NCI-H2227 treated with DMSO at 0.1 percent for 48 hours (cell line): Measurements from ENCODE around the gene PTH2.
"Not testable (repeated sequence)": the region's sequence is repeated elsewhere in the genome, so short reads cannot be mapped to it uniquely, and the experiment has no call there.

Source experiments
- DNase-seq: peaks from one replicate; lab custom pipeline; 2025; lab: John Stamatoyannopoulos, UW

The PTH2 gene

DNA sequence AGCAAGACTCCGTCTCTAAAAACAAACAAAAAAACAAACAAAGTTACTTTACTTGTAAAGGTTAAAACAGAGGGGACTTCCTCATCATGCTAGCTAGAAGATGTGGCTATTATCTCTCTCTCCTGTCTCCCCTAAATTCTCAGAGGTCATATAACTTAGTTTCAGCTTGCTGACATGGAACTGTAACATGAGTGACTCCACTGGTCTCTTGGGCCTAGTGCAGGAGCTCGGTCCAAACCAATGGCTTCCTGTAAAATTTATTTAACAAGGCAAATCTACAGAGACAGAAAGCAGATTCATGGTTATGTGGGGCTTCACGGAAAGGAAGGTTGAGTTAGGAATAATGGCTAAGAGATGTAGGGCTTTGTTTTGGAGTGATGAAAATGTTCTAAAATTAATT lies 44.7 kb downstream of the PTH2 start:
- DNase-seq, result no peak

DNA sequence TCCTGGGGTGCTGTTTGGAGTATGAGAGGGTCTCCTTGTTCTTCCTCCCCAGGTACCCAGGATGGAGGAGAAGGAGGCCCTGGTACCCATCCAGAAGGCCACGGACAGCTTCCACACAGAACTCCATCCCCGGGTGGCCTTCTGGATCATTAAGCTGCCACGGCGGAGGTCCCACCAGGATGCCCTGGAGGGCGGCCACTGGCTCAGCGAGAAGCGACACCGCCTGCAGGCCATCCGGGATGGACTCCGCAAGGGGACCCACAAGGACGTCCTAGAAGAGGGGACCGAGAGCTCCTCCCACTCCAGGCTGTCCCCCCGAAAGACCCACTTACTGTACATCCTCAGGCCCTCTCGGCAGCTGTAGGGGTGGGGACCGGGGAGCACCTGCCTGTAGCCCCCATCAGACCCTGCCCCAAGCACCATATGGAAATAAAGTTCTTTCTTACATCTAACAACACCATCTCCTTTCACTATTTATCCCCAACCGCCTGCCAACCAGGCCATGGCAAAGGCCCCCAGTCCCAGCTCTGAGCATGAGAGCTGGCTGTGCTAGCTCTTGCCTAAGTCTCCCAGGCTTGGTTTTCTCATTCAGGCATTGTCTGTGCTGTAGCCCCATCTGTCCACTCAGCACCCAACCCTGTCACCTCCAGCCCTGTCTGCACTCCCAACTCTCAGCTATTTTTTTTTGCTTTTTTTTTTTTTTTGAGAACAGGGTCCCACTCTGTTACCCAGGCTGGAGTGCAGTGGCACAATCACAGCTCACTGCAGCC lies 48.4 kb downstream of the PTH2 start:
- no peak for DNase-seq

DNA sequence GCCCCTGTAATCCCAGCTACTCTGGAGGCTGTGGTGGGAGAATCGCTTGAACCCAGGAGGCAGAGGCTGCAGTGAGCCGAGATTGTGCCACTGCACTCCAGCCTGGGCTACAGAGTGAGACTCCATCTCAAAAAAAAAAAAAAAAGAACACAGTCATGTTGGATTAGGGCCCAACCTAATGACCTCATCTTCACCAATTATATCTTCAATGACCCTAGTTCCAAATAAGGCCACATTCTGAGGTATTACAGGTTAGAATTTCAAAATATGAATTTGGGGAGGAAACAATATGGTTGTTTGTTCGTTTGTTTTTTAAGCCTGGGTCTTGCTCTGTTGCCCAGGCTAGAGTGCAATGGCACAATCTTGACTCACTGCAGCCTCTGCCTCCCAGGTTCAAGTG lies 50.1 kb downstream of the PTH2 start:
- DNase-seq, result not testable (repeated sequence)
